ENCODE results near the gene LZTS2. TPM values are rescaled to one million over a fixed set of nuclear protein-coding genes. Genes with fewer than 3 reads are reported as not detected.

LZTS2 gene
- total and polyA plus RNA-seq, 2 of the 8 experiments (the other 6 are each of a cell fraction or from before 2014, with no cell fraction given): 75.7 to 99.5 TPM

DNA sequence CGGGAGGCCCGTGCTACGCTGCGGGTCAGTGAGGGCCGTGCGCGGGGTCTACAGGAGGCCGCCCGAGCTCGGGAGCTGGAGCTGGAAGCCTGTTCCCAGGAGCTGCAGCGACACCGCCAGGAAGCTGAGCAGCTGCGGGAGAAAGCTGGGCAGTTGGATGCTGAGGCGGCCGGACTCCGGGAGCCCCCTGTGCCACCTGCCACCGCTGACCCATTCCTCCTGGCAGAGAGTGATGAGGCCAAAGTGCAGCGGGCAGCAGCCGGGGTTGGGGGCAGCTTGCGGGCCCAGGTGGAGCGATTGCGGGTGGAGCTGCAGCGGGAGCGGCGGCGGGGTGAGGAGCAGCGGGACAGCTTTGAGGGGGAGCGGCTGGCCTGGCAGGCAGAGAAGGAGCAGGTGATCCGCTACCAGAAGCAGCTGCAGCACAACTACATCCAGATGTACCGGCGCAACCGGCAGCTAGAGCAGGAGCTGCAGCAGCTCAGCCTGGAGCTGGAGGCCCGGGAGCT lies 7.0 kb downstream of the LZTS2 start:
- Histone ChIP-seq H2BK15ac (ENCODE audit: low read length) (no peak overlapping the region), H2BK20ac (ENCODE audit: low read length) (no peak overlapping the region), H3K18ac (ENCODE audit: extremely low read depth, low read length) (no peak overlapping the region), H2BK5ac (ENCODE audit: low read depth, low read length) (no peak overlapping the region), H3K9me3 (ENCODE audit: insufficient read depth in 2 of 2, low read depth in 1 of 2, low read length in 1 of 2) (no peaks in the 10 kb centered on the region), H2AFZ (ENCODE audit: low read length) (no peak overlapping the region), H3K4me3 (ENCODE audit: extremely low read depth in 1 of 4, insufficient read depth in 2 of 4, low read depth in 3 of 4, low read length in 4 of 4) (no peak overlapping the region), H2BK120ac (replicated peaks; ENCODE audit: low read depth, low read length) (no peak overlapping the region), H3K23me2 (ENCODE audit: low read depth, low read length) (no peaks in the 10 kb centered on the region), H3K14ac (ENCODE audit: insufficient read length) (no peak overlapping the region), H2AK5ac (ENCODE audit: low read depth, low read length) (no peak overlapping the region), H4K20me1 (replicated peaks in 1 of 2; ENCODE audit: control insufficient read depth in 1 of 2, insufficient read depth in 2 of 2, low read length in 2 of 2) (peaks cover 2 to 19% of the 10 kb centered on the region in 2 experiments), H3K27ac (ENCODE audit: low read depth, low read length) (no peak overlapping the region), H2BK12ac (ENCODE audit: low read depth, low read length) (no peak overlapping the region), H3K27me3 (replicated peaks in 1 of 4; ENCODE audit: control insufficient read depth in 3 of 4, extremely low read depth in 1 of 4, insufficient read depth in 3 of 4, low read length in 3 of 4) (no peaks in the 10 kb centered on the region), H3K56ac (replicated peaks; ENCODE audit: insufficient read length, low read depth, low read length) (no peak overlapping the region), H3K79me1 (ENCODE audit: low read depth, low read length) (peaks cover 6% of the 10 kb centered on the region; the same call in 1 of the 2 replicates), H3K36me3 (ENCODE audit: control insufficient read depth in 2 of 4, insufficient read depth in 4 of 4, low read length in 3 of 4) (peaks cover 11 to 47% (median 31%) of the 10 kb centered on the region in 4 experiments; a peak in 7 of 8 replicates), H3K79me2 (ENCODE audit: control insufficient read depth in 1 of 2, insufficient read depth in 2 of 2, low read length in 2 of 2) (peaks cover 0 to 12% of the 10 kb centered on the region in 2 experiments; a peak in 1 of 4 replicates), H3K23ac (ENCODE audit: insufficient read length) (no peak overlapping the region), H3K4ac (replicated peaks; ENCODE audit: insufficient read length, low read depth, low read length) (no peak overlapping the region), H4K8ac (ENCODE audit: extremely low read depth, insufficient read depth, low read length) (no peak overlapping the region; the same call in 1 of the 2 replicates), H3K9ac (replicated peaks in 1 of 4; ENCODE audit: extremely low read depth in 1 of 4, low read depth in 3 of 4, low read length in 3 of 4) (no peak overlapping the region), H3K4me2 (ENCODE audit: insufficient read depth in 1 of 2, low read depth in 2 of 2, low read length in 2 of 2) (no peak overlapping the region), H4K91ac (replicated peaks; ENCODE audit: insufficient read length, low read length) (no peak overlapping the region), H4K5ac (ENCODE audit: insufficient read length, low read depth, low read length) (no peak overlapping the region), H3K4me1 (replicated peaks in 1 of 4; ENCODE audit: control insufficient read depth in 3 of 4, insufficient read depth in 4 of 4, low read length in 3 of 4) (peaks cover 0 to 6% (median 4%) of the 10 kb centered on the region in 4 experiments; a peak in 6 of 7 replicates)
- CTCF ChIA-PET (ENCODE audit: partially characterized antibody): interaction anchor here (1.2 to 26.8 kb wide), 5 partner anchors 10 to 40 kb away, joined by 5 to 464 read pairs (median 12); partner anchors contain the start of genes LZTS2, MRPL43, PDZD7 and SFXN3
- FAIRE-seq: no peak
- TF ChIP-seq TCF12 (IDR thresholded peaks at IDR 0.05; ENCODE audit: low read depth, low read length) (no peak), CEBPB (IDR thresholded peaks at IDR 0.05; ENCODE audit: low read depth, low read length) (no peak), ATF2 (IDR thresholded peaks at IDR 0.05; ENCODE audit: low read length) (no peak)
- no peak for DNase-seq (ENCODE audit: low read depth in 1 of 2, low spot score in 2 of 2)
- POLR2A ChIA-PET (ENCODE audit: partially characterized antibody): interaction anchor here (0.9 to 7.5 kb wide), 8 partner anchors 8 to 37 kb away, joined by 3 to 143 read pairs (median 3); partner anchors contain the start of genes LZTS2, MRPL43 and TWNK
- 94% methylated on average over 33 of the region's 33 CpGs; no CpG with 5 or more reads in 1 of the 2 experiments for WGBS, 2 experiments (ENCODE audit: extremely low coverage in 1 of 2, insufficient coverage in 1 of 2, insufficient read length in 1 of 2, insufficient replicate concordance in 2 of 2, low coverage in 1 of 2, low lambda C conversion rate in 2 of 2, missing lambda C conversion rate in 1 of 2)
